ENCODE measurements around the gene ZNF264.

ZNF264 gene

GRCh38 chr19:57240311-57241090 lies 49.2 kb downstream of the ZNF264 start, which contains the start of gene ZNF805 (continued):
- TF ChIP-seq ZSCAN18 (tag by site-specific recombination; IDR thresholded peaks at IDR 0.05): no peak
- TF ChIP-seq ZNF362 (tag by site-specific recombination; IDR thresholded peaks at IDR 0.05): no peak
- TF ChIP-seq ZNF549 (tag by site-specific recombination; IDR thresholded peaks at IDR 0.05): no peak
- peak; percentile 88; the same call in 1 of the 2 replicates for TF ChIP-seq HOXC10 (CRISPR knock-in tag; IDR thresholded peaks at IDR 0.05)
- TF ChIP-seq ZNF791 (tag by site-specific recombination; IDR thresholded peaks at IDR 0.05): no peak
- no peak for TF ChIP-seq ZNF148 (tag by site-specific recombination; IDR thresholded peaks at IDR 0.05; ENCODE audit: borderline replicate concordance)
- peak; percentile 86 for TF ChIP-seq ZBTB20 (tag by site-specific recombination; IDR thresholded peaks at IDR 0.05)
- TF ChIP-seq ZNF394 (tag by site-specific recombination; IDR thresholded peaks at IDR 0.05; ENCODE audit: borderline replicate concordance): no peak
- no peak for TF ChIP-seq GLI4 (tag by site-specific recombination; IDR thresholded peaks at IDR 0.05)
- 0 out of 2 replicates have a peak, but pooled peaks have one; percentile 24 for TF ChIP-seq ZNF2 (tag by site-specific recombination; IDR thresholded peaks at IDR 0.05)
- TF ChIP-seq ZNF138 (tag by site-specific recombination; IDR thresholded peaks at IDR 0.05; ENCODE audit: borderline replicate concordance): no peak
- no peak for TF ChIP-seq ZNF18 (tag by site-specific recombination; IDR thresholded peaks at IDR 0.05)
- TF ChIP-seq ZFP41 (tag by site-specific recombination; IDR thresholded peaks at IDR 0.05; ENCODE audit: borderline replicate concordance): no peak
- no peak for TF ChIP-seq ZNF133 (tag by site-specific recombination; IDR thresholded peaks at IDR 0.05)
- TF ChIP-seq ZNF837 (tag by site-specific recombination; IDR thresholded peaks at IDR 0.05): no peak
- no peak for TF ChIP-seq ZNF488 (tag by site-specific recombination; IDR thresholded peaks at IDR 0.05)
- TF ChIP-seq ZNF292 (tag by site-specific recombination; IDR thresholded peaks at IDR 0.05; ENCODE audit: borderline replicate concordance, low read depth): no peak
- TF ChIP-seq ZNF174 (tag by site-specific recombination; IDR thresholded peaks at IDR 0.05): no peak
- TF ChIP-seq ZNF433 (tag by site-specific recombination; IDR thresholded peaks at IDR 0.05; ENCODE audit: low read depth): no peak
- peak; percentile 84; the same call in 1 of the 2 replicates for TF ChIP-seq HOXD13 (CRISPR knock-in tag; IDR thresholded peaks at IDR 0.05; ENCODE audit: borderline replicate concordance)
- TF ChIP-seq ZNF274 (IDR thresholded peaks at IDR 0.05; ENCODE audit: low read length): no peak
- no peak for TF ChIP-seq ZNF274 (tag by site-specific recombination; IDR thresholded peaks at IDR 0.05; ENCODE audit: borderline replicate concordance)
- TF ChIP-seq EGR2 (tag by site-specific recombination; IDR thresholded peaks at IDR 0.05; ENCODE audit: low read depth): peak; percentile 76
- no peak for TF ChIP-seq ZNF664 (tag by site-specific recombination; IDR thresholded peaks at IDR 0.05)
- no peak for TF ChIP-seq ZNF707 (tag by site-specific recombination; IDR thresholded peaks at IDR 0.05)
- TF ChIP-seq ZNF10 (tag by site-specific recombination; IDR thresholded peaks at IDR 0.05): no peak
- no peak for TF ChIP-seq ZNF513 (tag by site-specific recombination; IDR thresholded peaks at IDR 0.05)
- no peak for TF ChIP-seq HIC1 (tag by site-specific recombination; IDR thresholded peaks at IDR 0.05)
- no peak for TF ChIP-seq ZBTB8A (tag by site-specific recombination; IDR thresholded peaks at IDR 0.05)
